Transverse colon (tissue), 4 donors: ENCODE data around the gene ARMCX6.

Source experiments
- CTCF ChIP-seq, 5 experiments: fragments of 200-600 bp in 3 of 5; fragments of 450-650 bp in 2 of 5; sonication (generic) in 3 of 5; IDR thresholded peaks; 1 replicate in 2 of 5; 2 replicates in 3 of 5; pipeline ENCODE4 v1.5.1; 2016 to 2017; ENCODE audit warnings: antibody characterized with exemption in 5 of 5, inconsistent platforms in 3 of 5, mild to moderate bottlenecking in 2 of 5, moderate library complexity in 1 of 5
- EP300 ChIP-seq: sonication (generic); formaldehyde crosslinking; IDR thresholded peaks from one replicate; pipeline ENCODE4 v1.6.1; 2017; ENCODE audit warnings: antibody characterized with exemption, low read depth
- POLR2A ChIP-seq: fragments of 450-650 bp; IDR thresholded peaks from one replicate; pipeline ENCODE4 v1.6.1; 2016; ENCODE audit warnings: antibody characterized with exemption, mild to moderate bottlenecking, moderate library complexity
- POLR2AphosphoS5 ChIP-seq, 3 donors: sonication (generic); formaldehyde crosslinking; IDR thresholded peaks; one replicate each; pipeline ENCODE4 v1.6.1; 2016; ENCODE audit warnings: antibody characterized with exemption in 3 of 3

DNA sequence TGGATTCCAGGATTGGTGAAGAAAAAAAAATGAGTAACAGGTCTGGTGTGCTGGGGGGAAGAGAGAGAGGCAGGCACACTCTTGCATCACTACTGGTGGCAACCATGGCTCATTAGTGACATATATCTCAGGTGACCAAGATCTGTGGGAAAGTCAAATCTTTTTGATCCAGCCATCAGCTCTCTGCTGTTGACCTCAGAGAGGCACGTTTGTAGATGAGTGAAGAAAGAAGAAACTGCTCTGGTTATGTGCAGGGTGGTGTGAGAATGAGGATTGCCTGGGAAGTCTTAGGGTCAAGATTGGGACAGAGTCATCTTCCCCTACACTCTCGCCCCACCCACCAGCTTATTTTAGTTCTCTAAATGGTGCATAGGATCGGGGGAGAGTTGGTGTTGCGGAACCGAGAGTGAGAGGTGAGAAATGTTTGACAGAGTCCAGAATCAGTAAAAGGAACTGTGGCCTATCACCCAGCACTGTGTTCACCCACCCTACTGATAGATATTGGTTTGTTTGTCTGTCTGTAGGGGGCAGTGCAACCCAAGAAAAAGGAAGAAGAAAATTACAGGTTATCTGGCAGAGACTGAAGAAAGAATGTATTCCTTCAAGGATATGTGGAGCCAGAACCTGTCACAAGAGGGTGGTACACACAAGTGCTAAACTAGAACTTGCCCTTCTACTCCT lies 21.9 kb downstream of the ARMCX6 start:
- TF ChIP-seq POLR2A: no peak
- TF ChIP-seq CTCF (IDR thresholded peaks at IDR 0.05): peak; percentile 46 to 61 (median 47)
- no peak for TF ChIP-seq POLR2AphosphoS5 (IDR thresholded peaks at IDR 0.05)
- TF ChIP-seq EP300: no peak
